GM19025 (cell line): ENCODE data around the gene SIGLEC11.
"Not testable (repeated sequence)": the region's sequence is repeated elsewhere in the genome, so short reads cannot be mapped to it uniquely, and the experiment has no call there.

Source experiments
- ATAC-seq: cut with Tn5 transposase; IDR thresholded peaks from one replicate; pipeline ENCODE4 v1.9.1; 2021; ENCODE audit warnings: mild to moderate bottlenecking, low read depth, moderate library complexity; ENCODE audit not compliant: unreplicated experiment

Gene SIGLEC11

DNA sequence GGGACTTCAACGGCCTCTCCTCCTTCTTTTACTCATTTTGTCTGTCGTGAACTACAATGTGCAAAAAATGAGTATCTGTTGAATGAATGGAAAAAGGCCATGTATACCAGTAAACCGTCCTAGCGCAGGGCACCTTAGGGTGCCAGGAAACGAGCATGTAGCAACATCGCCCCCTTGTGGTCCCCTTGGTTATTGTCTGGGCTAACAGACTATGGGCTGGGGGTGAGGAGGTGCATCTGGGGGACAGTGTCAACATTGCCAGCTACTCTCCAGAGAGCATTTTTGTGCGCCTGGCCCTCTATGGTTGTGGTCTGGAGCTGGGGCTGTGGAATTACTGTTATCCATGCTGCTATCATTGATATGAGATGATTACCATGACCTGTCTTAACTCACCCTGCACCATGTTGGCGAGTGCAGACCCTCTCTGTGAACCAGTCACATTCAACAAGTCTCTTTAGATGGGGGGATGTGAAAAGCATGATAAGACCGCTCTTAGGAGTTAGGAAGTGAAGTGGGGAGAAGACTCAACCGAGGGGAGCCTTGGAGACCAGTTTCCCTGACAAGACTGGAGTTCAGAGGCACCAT, 22.8 kb upstream of the SIGLEC11 start:
- no peak for ATAC-seq

DNA sequence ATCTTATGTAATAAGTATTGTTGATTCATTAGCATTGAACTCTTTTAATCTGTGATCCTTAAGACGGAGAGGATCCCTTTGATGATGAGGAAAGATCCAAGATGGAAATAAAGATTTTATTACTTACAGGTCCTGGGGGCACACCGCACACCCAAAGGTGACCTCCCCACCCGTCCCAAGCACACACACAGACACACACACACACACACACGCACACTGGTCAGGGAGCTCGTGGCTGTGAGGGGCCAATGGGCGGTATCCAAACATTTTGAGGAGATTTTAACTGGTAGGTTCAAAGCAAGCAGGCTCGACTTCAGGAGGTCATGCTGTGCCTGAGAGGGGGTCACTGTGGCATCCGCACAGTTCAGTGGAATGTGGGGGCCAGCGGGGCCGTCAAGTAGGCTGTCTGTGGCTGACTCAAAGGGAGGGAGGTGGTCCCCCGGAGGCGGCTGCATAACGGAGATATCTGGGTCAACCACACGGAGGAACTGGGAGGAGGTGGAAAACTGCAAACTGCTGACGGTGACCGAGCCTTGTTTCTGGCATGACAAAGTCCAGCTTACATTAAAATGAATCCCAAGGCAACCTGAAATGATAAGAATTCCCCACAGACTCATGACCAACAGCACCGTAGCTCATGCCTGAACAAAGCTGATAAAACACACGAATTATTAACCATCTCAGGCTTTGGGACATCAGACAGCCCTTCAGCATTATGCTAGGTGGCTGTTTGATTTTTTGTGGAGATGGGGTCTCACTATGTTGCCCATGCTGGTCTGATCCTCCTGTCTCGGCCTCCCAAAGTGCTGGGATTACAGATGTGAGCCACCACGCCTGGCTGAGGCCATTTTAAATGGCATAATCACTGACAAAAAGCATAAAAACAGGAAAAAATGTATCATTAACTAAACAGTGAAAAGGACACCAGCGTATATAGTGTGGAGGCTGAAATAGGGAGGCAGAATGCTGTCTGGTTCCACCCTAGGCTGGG, 20.9 kb upstream of the SIGLEC11 start:
- ATAC-seq, result no peak

DNA sequence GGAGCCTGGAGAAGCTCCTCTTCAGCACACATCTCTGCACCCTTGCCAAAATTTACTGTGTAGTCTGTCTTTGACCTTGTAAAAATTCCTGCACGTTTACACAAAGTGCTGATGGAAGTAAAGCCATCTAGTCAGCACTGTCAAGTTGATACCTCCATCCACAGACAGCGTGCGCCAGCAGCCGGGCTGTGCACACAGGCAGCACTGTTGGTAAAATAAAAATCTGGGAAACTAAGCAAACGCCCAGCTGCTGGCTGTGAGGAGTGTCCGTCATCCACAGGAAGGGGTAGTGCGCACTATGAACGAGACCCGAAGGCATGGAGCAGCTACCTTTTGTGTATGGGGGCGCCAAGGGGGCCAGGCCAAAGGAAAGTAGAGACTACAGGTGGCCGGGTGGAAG, 17.4 kb upstream of the SIGLEC11 start:
- no peak for ATAC-seq

DNA sequence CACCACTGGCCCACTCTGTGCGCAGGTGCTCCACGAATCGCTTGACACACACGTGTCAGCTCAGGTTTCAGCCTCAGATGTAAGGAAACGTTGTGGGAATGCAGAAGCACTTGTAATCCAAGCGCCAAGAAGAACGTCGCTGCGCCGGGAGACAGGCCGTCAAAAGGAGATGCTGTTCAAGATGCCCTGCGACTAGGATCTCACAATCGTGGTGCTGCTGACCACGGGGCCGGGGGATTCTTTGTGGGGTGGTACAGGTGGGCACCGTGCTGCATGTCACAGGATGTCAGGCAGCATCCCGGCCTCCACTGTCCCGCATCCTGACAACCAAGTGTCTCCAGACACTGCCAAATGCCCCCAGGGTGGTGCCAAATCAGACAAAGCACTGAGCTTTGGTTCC, 16.9 kb upstream of the SIGLEC11 start:
- no peak for ATAC-seq

DNA sequence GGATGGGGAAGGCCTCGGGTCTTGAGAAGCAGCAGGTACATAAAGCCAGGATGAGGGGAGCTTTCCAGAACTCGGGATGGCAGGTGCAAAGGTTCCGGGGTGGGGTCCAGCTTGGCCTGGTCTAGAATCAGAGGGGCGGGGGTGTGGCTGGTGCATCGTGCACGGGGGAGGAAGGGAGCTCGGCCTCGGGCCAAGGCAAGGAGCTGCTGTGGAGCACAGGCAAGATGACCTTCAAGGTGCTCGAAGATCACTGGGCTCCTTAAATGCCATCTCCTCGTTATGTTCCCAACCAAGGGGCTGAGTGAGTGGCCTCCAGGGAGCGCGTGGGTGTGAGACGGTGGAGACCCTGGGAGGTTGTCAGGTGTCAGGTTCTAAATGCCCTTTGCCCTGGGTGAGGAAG, 16.1 kb upstream of the SIGLEC11 start:
- no peak for ATAC-seq

DNA sequence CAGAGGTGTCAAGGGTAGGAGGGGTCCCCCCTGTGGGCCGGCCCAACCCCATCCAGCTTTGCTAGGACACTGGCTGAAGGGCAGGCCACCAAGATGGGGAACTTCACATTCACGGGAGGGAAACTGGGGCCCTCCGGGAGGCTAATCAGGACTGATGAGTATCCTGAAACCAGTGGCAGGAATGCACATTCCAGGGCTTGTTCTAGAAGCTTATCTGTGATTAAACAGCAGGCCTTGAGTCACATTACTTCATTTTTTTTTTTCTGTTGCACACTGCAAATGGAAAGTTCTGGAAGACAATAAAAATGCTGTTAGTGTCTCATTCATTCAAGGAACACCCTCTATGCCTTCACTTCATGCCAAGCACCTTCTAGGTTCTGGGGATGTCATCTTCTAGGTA, 15.5 kb upstream of the SIGLEC11 start:
- no peak for ATAC-seq

DNA sequence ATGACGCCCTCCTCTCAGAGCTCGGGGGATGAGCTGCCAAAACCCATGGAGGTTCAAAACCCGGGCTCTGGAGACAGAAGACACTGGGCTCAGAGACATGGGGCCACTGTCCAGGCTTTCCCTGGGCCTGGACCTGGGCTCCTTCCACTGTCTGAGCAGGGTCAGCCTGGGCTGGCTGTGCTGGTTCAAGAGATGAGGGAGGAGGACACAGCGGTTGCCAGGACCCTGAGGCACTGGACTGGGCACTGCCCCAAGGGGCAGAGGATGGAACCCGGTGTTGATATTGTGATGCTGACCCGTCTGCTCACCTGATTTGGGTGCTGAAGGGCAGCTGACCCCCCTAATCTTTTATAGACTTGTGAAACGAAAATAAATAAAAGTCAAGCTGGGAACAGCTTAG, 14.1 kb upstream of the SIGLEC11 start:
- no peak for ATAC-seq

DNA sequence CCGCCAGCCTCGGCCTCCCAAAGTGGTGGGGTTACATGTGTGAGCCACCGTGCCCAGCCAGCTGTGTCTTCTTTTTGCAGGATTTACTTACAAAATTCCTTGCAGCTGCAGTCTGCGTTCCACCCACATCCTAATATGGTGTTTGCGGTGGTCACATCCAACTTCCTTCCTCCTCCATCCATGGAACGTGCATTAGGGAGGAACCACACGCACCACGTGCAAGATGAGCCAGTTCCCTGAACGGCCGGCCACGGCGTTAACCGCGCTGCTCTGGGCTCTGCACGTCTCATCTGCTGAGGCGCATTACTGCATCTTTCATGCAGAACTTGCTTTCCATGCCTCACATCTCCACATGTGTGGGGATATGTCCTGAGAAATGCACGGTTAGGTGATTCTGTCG, 13.0 kb upstream of the SIGLEC11 start:
- ATAC-seq, result no peak

DNA sequence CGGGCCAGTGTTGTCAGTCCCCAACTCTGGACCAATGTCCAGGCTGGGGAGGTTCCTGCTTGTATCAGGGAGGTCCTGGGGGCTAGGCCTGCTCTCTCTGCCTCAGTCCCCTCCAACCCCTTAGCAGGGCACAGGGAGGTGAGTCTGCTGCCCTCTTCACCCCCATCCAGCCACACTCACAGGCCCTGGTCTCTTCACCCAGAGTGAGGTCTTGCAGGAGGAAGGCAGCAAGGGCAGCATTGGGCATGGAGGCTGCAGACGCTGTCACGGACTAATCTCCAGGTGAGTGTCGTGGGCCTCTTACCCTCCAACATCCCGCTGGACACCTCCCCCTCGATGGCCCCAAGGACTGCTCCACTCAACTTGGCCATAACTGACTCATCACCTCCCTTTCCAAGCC, 11.9 kb upstream of the SIGLEC11 start:
- ATAC-seq, result no peak

DNA sequence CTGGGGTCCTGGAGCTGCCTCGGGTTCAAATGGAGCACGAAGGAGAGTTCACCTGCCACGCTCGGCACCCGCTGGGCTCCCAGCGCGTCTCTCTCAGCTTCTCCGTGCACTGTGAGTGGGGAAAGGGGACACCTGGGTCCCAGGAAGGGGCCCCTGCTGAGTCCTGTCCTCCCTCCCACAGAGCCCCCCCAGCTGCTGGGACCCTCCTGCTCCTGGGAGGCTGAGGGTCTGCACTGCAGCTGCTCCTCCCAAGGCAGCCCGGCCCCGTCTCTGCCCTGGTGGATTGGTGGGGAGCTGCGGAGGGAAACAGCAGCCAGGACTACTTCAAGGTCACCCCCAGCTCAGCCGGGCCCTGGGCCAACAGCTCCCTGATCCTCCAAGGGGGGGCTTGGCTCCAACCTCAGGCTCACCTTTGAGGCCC, 11.0 kb upstream of the SIGLEC11 start:
- no peak for ATAC-seq

DNA sequence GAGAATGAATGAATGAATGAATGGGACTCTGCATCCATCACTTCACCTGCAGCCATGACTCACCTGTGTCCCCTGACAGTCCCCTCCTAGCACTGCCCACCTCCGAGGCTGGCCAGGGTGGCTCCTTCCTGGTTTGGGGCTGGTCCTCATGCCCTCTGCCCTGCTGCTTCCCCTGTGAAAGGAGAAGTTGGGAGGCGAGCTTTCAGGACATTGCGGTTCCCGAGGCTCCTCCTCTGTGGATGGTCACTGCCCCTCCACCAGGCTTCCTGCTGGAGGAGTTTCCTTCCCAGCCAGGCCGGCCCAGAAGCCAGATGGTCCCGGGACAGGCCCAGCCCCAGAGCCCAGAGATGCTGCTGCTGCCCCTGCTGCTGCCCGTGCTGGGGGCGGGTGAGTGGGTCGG, 8.4 kb upstream of the SIGLEC11 start:
- not testable (repeated sequence) for ATAC-seq

DNA sequence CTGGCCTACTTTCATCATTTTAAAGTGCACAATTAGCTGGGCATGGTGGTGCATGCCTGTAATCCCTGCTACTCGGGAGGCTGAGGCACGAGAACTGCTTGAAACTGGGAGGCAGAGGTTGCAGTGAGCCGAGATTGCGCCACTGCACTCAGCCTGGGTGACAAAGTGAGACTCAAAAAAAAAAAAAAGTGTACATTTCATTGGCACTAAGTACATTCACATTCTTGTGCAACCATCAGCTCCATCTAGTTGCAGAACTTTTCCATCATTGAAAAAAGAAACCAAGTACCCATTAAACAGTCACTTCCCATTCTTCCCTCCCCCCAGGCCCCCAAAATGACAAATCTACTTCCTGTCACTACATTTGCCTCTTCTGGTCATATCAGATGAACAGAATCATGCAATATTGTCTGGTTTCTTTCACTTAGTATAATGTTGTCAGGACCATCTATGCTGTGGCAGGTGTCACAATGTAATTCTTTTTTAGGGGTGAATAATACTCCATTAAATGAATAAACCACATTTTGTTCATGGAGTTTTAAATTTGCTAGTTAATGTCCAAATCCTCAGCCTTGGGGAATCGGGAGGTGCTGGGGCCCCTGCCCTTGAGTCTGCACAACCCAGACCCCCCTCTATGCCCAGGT, 7.4 kb upstream of the SIGLEC11 start:
- no peak for ATAC-seq

DNA sequence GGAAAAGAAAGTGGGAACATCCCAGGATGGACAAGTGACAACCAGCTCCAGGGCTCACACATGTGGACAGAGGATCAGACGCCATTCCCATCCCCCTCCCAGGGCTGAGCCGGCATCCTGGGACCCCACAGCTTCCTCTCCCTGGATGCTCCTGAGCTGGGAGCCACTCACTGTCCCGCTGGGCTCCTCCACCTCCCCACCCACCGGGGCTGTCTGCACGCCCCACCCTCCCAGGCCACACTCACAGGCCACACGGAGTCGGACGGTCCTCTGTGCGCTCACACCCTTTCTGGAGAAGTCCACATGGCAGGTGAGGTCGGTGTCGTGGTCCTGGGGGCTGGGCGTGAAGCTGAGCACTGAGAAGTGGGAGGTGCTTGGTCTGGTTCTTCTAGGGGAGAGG, 1.1 kb downstream of the SIGLEC11 start:
- not testable (repeated sequence) for ATAC-seq

DNA sequence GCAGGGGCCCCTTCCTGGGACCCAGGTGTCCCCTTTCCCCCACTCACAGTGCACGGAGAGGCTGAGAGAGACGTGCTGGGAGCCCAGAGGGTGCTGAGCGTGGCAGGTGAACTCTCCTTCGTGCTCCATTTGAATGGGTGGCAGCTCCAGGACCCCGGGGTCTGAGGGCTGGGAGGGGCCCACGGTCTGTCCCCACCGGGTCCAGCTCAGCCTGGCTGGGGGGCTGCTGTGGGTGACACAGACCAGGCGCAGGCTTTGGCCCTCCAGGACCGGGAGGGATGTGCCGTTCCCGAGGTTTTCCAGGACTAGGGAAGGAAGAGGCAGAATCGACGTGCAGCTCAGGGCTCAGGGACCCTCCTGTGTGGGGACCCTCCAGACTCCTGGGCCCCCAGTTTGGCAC, 2.4 kb downstream of the SIGLEC11 start:
- not testable (repeated sequence) for ATAC-seq

DNA sequence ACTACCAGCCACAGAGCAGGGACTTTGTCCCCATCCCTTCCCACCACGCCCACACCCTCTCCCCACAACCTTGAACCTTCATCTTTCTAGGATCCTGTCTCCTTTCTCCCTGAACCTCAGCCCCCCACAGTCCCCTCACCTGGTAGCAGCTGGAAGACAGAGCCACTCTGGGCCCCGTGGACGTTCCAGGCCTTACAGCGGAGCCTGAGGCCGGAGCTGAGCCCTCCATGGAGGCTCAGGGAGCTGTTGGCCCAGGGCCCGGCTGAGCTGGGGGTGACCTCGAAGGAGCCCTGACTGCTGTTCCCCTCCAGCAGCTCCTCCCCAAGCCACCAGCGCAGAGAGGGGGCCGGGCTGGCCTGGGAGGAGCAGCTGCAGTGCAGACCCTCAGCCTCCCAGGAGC, 2.8 kb downstream of the SIGLEC11 start:
- ATAC-seq, result not testable (repeated sequence)

DNA sequence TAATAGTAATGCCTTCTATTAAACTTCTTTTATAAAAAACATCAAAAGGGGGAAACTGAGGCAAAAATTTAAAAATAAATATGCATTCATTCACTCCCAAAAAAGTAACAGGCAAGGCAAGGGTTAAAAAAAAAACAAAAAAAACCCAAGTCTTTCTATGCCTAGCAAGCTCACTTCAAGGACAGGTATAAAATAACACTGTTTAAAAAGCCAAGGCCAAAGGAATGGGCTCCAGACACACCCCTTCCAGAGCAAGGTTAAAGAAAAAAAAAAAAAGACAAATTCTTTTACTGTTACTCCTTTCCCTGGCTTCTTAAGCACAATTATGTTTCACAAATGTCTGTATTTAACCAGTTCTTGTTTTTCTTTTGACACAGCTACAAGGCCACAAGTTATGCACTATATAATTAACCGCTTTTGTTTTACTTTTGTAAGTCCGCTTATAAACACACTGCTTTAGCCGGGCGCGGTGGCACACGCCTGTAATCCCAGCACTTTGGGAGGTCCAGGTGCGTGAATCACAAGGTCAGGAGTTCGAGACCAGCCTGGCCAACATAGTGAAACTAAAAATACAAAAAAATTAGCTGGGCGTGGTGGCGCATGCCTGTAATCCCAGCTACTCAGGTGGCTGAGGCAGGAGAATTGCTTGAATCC, 3.6 kb downstream of the SIGLEC11 start:
- ATAC-seq, result no peak

DNA sequence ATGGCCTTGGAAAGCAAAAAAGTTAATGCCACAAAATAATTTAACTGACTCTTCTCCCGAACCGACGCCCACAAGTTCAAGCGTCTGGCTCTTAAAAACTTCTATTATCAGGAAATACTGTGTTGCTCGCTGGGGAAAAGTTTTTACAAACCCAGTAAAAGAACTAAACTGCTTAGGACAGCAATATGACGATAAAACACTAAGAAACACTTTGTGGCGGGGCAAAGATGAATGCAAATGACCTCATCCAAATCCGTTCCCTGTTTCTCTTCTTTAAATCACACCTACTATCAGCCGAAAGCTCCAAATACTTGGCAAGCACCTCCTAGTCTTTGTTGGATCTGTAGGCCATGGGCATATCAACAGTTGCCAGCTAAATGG, 4.9 kb downstream of the SIGLEC11 start:
- ATAC-seq, result no peak

DNA sequence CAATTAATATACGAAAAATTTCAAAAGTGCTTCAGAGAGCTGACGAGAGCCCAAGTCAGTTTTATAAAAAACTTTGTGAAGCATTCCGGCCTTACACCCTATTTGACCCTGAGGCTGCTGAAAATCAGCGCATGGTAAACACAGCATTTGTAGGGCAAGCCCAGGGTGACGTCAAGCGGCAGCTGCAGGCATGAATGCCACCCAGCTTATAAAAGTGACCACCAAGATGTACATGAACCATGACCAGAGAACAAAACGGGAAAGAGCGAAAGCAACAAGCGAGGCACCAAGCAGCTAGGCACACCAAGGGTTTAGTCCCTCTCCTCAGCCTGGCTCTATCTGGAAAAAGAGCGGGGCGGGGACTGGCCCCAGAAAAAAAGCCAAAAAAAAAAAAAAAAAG, 6.0 kb downstream of the SIGLEC11 start:
- no peak for ATAC-seq

DNA sequence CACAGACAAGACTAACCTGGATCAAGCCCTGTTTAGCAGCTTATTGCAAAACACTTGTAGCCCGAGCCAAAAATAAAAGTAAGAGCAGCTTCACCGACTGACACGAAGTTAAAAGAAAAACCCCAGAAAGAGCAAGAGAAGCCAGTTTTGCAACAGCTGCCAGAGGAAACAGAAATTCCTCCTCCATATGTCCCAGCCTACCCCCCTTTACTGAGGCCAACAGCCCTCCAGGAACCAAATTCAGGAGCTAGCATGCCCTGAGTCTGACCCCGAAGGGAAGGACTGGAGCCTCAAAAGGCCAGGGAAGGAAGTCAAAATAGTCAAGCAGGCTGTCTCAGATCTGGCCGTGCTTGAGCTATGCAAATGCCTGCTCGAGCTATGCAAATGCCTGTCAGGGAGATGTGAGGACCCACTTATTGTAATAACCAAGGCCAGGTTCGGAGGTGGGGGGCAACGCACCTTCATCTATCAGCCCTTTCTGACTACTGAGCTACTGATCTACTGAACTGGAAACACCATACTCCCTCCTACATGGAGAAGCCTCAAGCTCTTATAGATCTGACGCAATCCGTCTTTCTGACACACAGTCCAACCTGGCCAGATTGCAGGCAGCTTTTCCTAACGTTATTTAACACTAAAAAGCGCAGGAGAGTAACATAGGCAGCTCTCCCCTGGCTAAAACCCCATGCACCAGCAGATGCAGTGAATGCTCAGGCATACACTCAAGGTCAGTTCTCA, 6.7 kb downstream of the SIGLEC11 start:
- no peak for ATAC-seq

DNA sequence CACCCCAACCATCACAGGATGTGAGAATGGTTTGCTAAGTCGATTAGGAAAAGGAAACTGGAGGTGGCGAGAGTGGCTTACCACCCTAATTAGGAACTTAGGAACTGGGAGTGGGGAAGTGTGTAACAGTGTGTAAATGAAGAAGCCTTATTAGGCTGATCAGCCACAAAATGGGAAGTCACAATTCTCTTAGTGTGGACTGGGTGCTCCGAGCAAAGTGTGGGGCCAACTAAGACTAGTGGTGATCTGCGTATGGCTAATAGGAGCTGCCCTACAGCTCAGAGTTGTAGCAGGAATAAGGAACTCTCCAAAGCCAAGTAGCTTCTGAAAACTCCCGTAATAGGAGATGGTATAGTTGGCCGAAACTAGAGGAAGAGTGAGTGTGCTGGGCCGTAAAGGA, 7.6 kb downstream of the SIGLEC11 start:
- ATAC-seq, result no peak
